NCI-H128 (cell line): ENCODE measurements around the gene RAPH1.

Experiments
- DNase-seq: peaks from one replicate; lab custom pipeline; 2025; ENCODE audit not compliant: unreplicated experiment; lab: John Stamatoyannopoulos, UW

The RAPH1 gene

GRCh38 chr2:203492965-203493364 is 42.1 kb downstream of the RAPH1 start:
- DNase-seq = no peak

GRCh38 chr2:203490391-203490790 is 44.7 kb downstream of the RAPH1 start:
- DNase-seq = no peak

GRCh38 chr2:203489531-203489930 is 45.6 kb downstream of the RAPH1 start:
- no peak for DNase-seq

GRCh38 chr2:203484266-203485112 is 50.6 kb downstream of the RAPH1 start:
- DNase-seq = no peak

GRCh38 chr2:203480623-203481022 is 54.5 kb downstream of the RAPH1 start:
- DNase-seq = no peak

- no peak for DNase-seq
These were observed 58.2 kb downstream of the RAPH1 start for GRCh38 chr2:203476881-203477280.

- no peak for DNase-seq
These were observed 63.8 kb downstream of the RAPH1 start for GRCh38 chr2:203471323-203471722.

GRCh38 chr2:203470371-203470770 is 64.7 kb downstream of the RAPH1 start:
- no peak for DNase-seq

- DNase-seq = no peak
These were observed 65.6 kb downstream of the RAPH1 start for GRCh38 chr2:203469546-203469945.

- DNase-seq = no peak
These were observed 71.8 kb downstream of the RAPH1 start for GRCh38 chr2:203463266-203463678.

- DNase-seq = no peak
These were observed 72.8 kb downstream of the RAPH1 start for GRCh38 chr2:203462308-203462707.

- no peak for DNase-seq
These were observed 73.4 kb downstream of the RAPH1 start for GRCh38 chr2:203461746-203462145.

- no peak for DNase-seq
These were observed 79.9 kb downstream of the RAPH1 start for GRCh38 chr2:203455209-203455608.

- no peak for DNase-seq
These were observed 81.1 kb downstream of the RAPH1 start for GRCh38 chr2:203453858-203454451.

GRCh38 chr2:203451689-203452088 is 83.4 kb downstream of the RAPH1 start:
- no peak for DNase-seq

- DNase-seq = no peak
These were observed 84.1 kb downstream of the RAPH1 start for GRCh38 chr2:203451011-203451410.

GRCh38 chr2:203450561-203450960 is 84.5 kb downstream of the RAPH1 start:
- no peak for DNase-seq

- no peak for DNase-seq
These were observed 88.3 kb downstream of the RAPH1 start for GRCh38 chr2:203446780-203447179.

GRCh38 chr2:203446071-203446481 is 89.0 kb downstream of the RAPH1 start:
- no peak for DNase-seq

- no peak for DNase-seq
These were observed 90.4 kb downstream of the RAPH1 start for GRCh38 chr2:203444738-203445137.

GRCh38 chr2:203442463-203442862 is 92.6 kb downstream of the RAPH1 start:
- no peak for DNase-seq

GRCh38 chr2:203441463-203441862 is 93.6 kb downstream of the RAPH1 start:
- no peak for DNase-seq

GRCh38 chr2:203440671-203441070 is 94.4 kb downstream of the RAPH1 start:
- no peak for DNase-seq
